Measurements from ENCODE around the gene LMBRD1.

LMBRD1 gene

GRCh38 chr6:69624944-69625343 is 171.9 kb downstream of the LMBRD1 start:
- H3K27ac ChIP-seq (ENCODE audit: insufficient read depth, low read length, poor library complexity, severe bottlenecking): no peak overlapping the region
- no peak overlapping the region for H3K4me3 ChIP-seq (ENCODE audit: insufficient read depth, low read depth, low read length, poor library complexity, severe bottlenecking)
- DNase-seq: no peak
- H3K27me3 ChIP-seq (replicated peaks; ENCODE audit: control insufficient read depth, insufficient read depth, low read length, poor library complexity, severe bottlenecking): no peaks in the 10 kb centered on the region
- H3K4me1 ChIP-seq (ENCODE audit: control insufficient read depth, insufficient read depth, low read length, poor library complexity, severe bottlenecking): no peaks in the 10 kb centered on the region
- no peaks in the 10 kb centered on the region for H3K9me3 ChIP-seq (ENCODE audit: control insufficient read depth, low read length)
- no peaks in the 10 kb centered on the region for H3K36me3 ChIP-seq (ENCODE audit: control insufficient read depth, insufficient read depth, low read length)

Data from effector memory CD4-positive, alpha-beta T cell (primary cell).